Retina (tissue), 1 donor: Measurements from ENCODE around the gene DNAJB4.
A peak's percentile ranks its signal among the peaks of the same experiment; 100 is the strongest.
"Not testable (repeated sequence)": the region's sequence is repeated elsewhere in the genome, so short reads cannot be mapped to it uniquely, and the experiment has no call there.

ENCODE experiments used
- DNase-seq: peaks from one replicate; pipeline ENCODE4 v3.0.0-alpha.2; 2016

The DNAJB4 gene

GRCh38 chr1:78040484-78041089 is 35.8 kb downstream of the DNAJB4 start:
- DNase-seq = no peak

- DNase-seq = no peak
These were observed 38.7 kb downstream of the DNAJB4 start for GRCh38 chr1:78043436-78043835.

GRCh38 chr1:78044796-78045562 is 40.2 kb downstream of the DNAJB4 start:
- DNase-seq = peak; percentile 36

GRCh38 chr1:78045563-78045925 is 40.8 kb downstream of the DNAJB4 start:
- no peak for DNase-seq

GRCh38 chr1:78045926-78046778 is 41.4 kb downstream of the DNAJB4 start, which contains the start of gene GIPC2:
Gene GIPC2 (plus strand): TSS chr1:78045966. CDS start chr1:78046095, 129 bp downstream.
- peak; percentile 72 for DNase-seq

- no peak for DNase-seq
These were observed 42.4 kb downstream of the DNAJB4 start for GRCh38 chr1:78047106-78047505.

- no peak for DNase-seq
These were observed 42.9 kb downstream of the DNAJB4 start for GRCh38 chr1:78047631-78048030.

- no peak for DNase-seq
These were observed 43.7 kb downstream of the DNAJB4 start for GRCh38 chr1:78048446-78048845.

- no peak for DNase-seq
These were observed 44.7 kb downstream of the DNAJB4 start for GRCh38 chr1:78049396-78049795.

GRCh38 chr1:78051005-78051404 is 46.3 kb downstream of the DNAJB4 start:
- DNase-seq = no peak

- no peak for DNase-seq
These were observed 48.1 kb downstream of the DNAJB4 start for GRCh38 chr1:78052685-78053405.

- DNase-seq = no peak
These were observed 48.8 kb downstream of the DNAJB4 start for GRCh38 chr1:78053498-78053897.

- no peak for DNase-seq
These were observed 49.8 kb downstream of the DNAJB4 start for GRCh38 chr1:78054559-78054958.

GRCh38 chr1:78054972-78055371 is 50.2 kb downstream of the DNAJB4 start:
- DNase-seq = no peak

- DNase-seq = no peak
These were observed 50.9 kb downstream of the DNAJB4 start for GRCh38 chr1:78055565-78056132.

- no peak for DNase-seq
These were observed 53.9 kb downstream of the DNAJB4 start for GRCh38 chr1:78058670-78059069.

- no peak for DNase-seq
These were observed 56.3 kb downstream of the DNAJB4 start for GRCh38 chr1:78060857-78061563.

- no peak for DNase-seq
These were observed 57.2 kb downstream of the DNAJB4 start for GRCh38 chr1:78061825-78062523.

GRCh38 chr1:78064886-78065285 is 60.1 kb downstream of the DNAJB4 start:
- not testable (repeated sequence) for DNase-seq
